RPMI7951 (cell line): ENCODE results near the gene SOD3. TPM values are rescaled to one million over a fixed set of nuclear protein-coding genes. Genes with fewer than 3 reads are reported as not detected.

Source experiments
- DNase-seq: peaks from one replicate; pipeline ENCODE4 v3.0.0-alpha.2; 2012; ENCODE audit warnings: low read depth
- total RNA-seq: library from RNA; depleted of rRNA; stranded (reverse); fragments of >200 nt; shearing (Covaris generic); gene quantifications from 2 replicates; pipeline ENCODE4 v1.2.3, GENCODE V29; 2014

SOD3 gene
- total RNA-seq, 1 experiment from 2014 or later: 1.2 TPM

GRCh38 chr4:24775032-24775605, 20.3 kb upstream of the SOD3 start:
- peak; percentile 15 for DNase-seq

- no peak for DNase-seq
Measured at GRCh38 chr4:24775750-24776149, 19.6 kb upstream of the SOD3 start.

GRCh38 chr4:24777536-24778463, 17.6 kb upstream of the SOD3 start:
- no peak for DNase-seq

- peak; percentile 97 for DNase-seq
Measured at GRCh38 chr4:24778464-24779225, 16.7 kb upstream of the SOD3 start.

- no peak for DNase-seq
Measured at GRCh38 chr4:24780936-24781495, 14.4 kb upstream of the SOD3 start.

- DNase-seq: peak; percentile 45
Measured at GRCh38 chr4:24781999-24782745, 13.2 kb upstream of the SOD3 start.

GRCh38 chr4:24783506-24783905, 11.9 kb upstream of the SOD3 start:
- no peak for DNase-seq

GRCh38 chr4:24791043-24791442, 4.3 kb upstream of the SOD3 start:
- DNase-seq: no peak

GRCh38 chr4:24792552-24792951, 2.8 kb upstream of the SOD3 start:
- DNase-seq: no peak

GRCh38 chr4:24793219-24794005, 2.0 kb upstream of the SOD3 start:
- peak; percentile 26 for DNase-seq

GRCh38 chr4:24794051-24794450, 1.3 kb upstream of the SOD3 start:
- DNase-seq: no peak

- DNase-seq: peak; percentile 68
Measured at GRCh38 chr4:24794480-24794879, 893 bp upstream of the SOD3 start.

GRCh38 chr4:24795666-24796381, 451 bp downstream of the SOD3 start:
- DNase-seq: no peak

- DNase-seq: no peak
Measured at GRCh38 chr4:24796620-24797019, 1.2 kb downstream of the SOD3 start.

GRCh38 chr4:24798036-24798610, 2.8 kb downstream of the SOD3 start:
- DNase-seq: no peak

- DNase-seq: no peak
Measured at GRCh38 chr4:24799196-24799543, 3.8 kb downstream of the SOD3 start.

- DNase-seq: no peak
Measured at GRCh38 chr4:24799544-24800324, 4.4 kb downstream of the SOD3 start.

- DNase-seq: no peak
Measured at GRCh38 chr4:24800325-24800895, 5.0 kb downstream of the SOD3 start.
